AG04450 (cell line): ENCODE data around the gene NAA60. TPM values are rescaled to one million over a fixed set of nuclear protein-coding genes. Genes with fewer than 3 reads are reported as not detected.

Source experiments
- CTCF ChIA-PET: fragments of 300-600, 350-600 bp; formaldehyde crosslinking; extraction: SDS; loops from one replicate; lab custom pipeline; 2022; ENCODE audit warnings: antibody characterized with exemption, inconsistent platforms; lab: Charles Lee
- POLR2A ChIA-PET: fragments of 350-600 bp; formaldehyde crosslinking; extraction: SDS; loops from one replicate; lab custom pipeline; 2021; ENCODE audit warnings: antibody characterized with exemption, inconsistent platforms; lab: Yijun Ruan, JAX
- DNase-seq: peaks from one replicate; pipeline ENCODE4 v3.0.0-alpha.2; 2011; ENCODE audit warnings: low read depth, low spot score
- H3K27ac ChIP-seq: one replicate; pipeline ENCODE4 v1.5.1; 2012; ENCODE audit warnings: low read depth, low read length, control low read depth
- H3K27me3 ChIP-seq: one replicate; pipeline ENCODE4 v1.6.0; 2012; ENCODE audit warnings: low read length; ENCODE audit not compliant: control insufficient read depth, insufficient read depth
- H3K4me3 ChIP-seq: 2 replicates; pipeline ENCODE4 v1.5.1; 2011; ENCODE audit warnings: mild to moderate bottlenecking, low read depth, low read length, control low read depth
- H3K9me3 ChIP-seq: 2 replicates; pipeline ENCODE4 v1.5.1; 2012; ENCODE audit warnings: low read length; ENCODE audit not compliant: control insufficient read depth, insufficient read depth
- CTCF ChIP-seq: IDR thresholded peaks from 2 replicates; pipeline ENCODE4 v1.5.1; 2011; ENCODE audit warnings: low read depth, low read length, control low read depth, inconsistent platforms
- polyA minus RNA-seq: library from RNA; depleted of rRNA, polyadenylated mRNA; stranded (reverse); fragments of >200 nt; gene quantifications from 2 replicates; pipeline ENCODE4 v1.2.3, GENCODE V29; 2011; rRNA and poly(A)+ RNA removed
- polyA plus RNA-seq: library from polyadenylated mRNA; depleted of rRNA; stranded (reverse); fragments of >200 nt; gene quantifications from 2 replicates; pipeline ENCODE4 v1.2.3, GENCODE V29; 2011; rRNA removed

The NAA60 gene
- polyA plus RNA-seq (23.1 and 28.8 TPM in 2 replicates), polyA minus RNA-seq (15.8 and 16.3 TPM in 2 replicates)

GRCh38 chr16:3443108-3444031 is at the start of gene NAA60, which contains the start of gene ZNF597:
Gene NAA60 (plus strand): TSS chr16:3443680. CDS start chr16:3476228, 32,548 bp downstream.
Gene ZNF597 (minus strand): TSS chr16:3443504. CDS start chr16:3443153, 351 bp downstream.
- POLR2A ChIA-PET: interaction anchor here (0.5 to 2.2 kb wide), 8 partner anchors 15 to 307 kb away, joined by 3 to 20 read pairs (median 5); partner anchors contain the start of genes ZNF174, ZNF263 and ZSCAN32
- CTCF ChIA-PET: no interaction called here

GRCh38 chr16:3400446-3400778 is 43.1 kb upstream of the NAA60 start:
- Histone ChIP-seq H3K27ac (peak overlapping the region; percentile 57), H3K27me3 (no peaks in the 10 kb centered on the region), H3K4me3 (peak overlapping the region; percentile 95), H3K9me3 (peaks cover 50% of the 10 kb centered on the region)
- CTCF ChIA-PET: no interaction called here
- no peak for TF ChIP-seq CTCF
- DNase-seq: no peak
- POLR2A ChIA-PET: interaction anchor here (0.5 to 2.7 kb wide), 5 partner anchors 35 to 99 kb away, joined by 3 to 8 read pairs (median 8); partner anchors contain the start of genes NAA60, OR2C1 and ZNF597

More at GRCh38 chr16:3443108-3444031, at the start of gene NAA60, which contains the start of gene ZNF597:
- DNase-seq: peak; percentile 74
- peak within 1 kb of the TSS; percentile 80 for H3K27ac ChIP-seq
- peak within 1 kb of the TSS; percentile 78 for H3K4me3 ChIP-seq
- no peaks in the 10 kb centered on the region for H3K27me3 ChIP-seq
- peaks cover 11% of the 10 kb centered on the region; the same call in 1 of the 2 replicates for H3K9me3 ChIP-seq
- TF ChIP-seq CTCF: no peak

- POLR2A ChIA-PET: interaction anchor here (0.5 to 2.7 kb wide), 9 partner anchors 8 to 721 kb away, joined by 3 to 8 read pairs (median 3); partner anchors contain the start of genes NAA60, OR2C1 and ZNF597
- H3K4me3 ChIP-seq: peak within 1 kb of the TSS; percentile 95
- peaks cover 52% of the 10 kb centered on the region for H3K9me3 ChIP-seq
- peak within 1 kb of the TSS; percentile 61 for H3K27ac ChIP-seq
- CTCF ChIA-PET: no interaction called here
- no peak for TF ChIP-seq CTCF
- DNase-seq: peak; percentile 99
- no peaks in the 10 kb centered on the region for H3K27me3 ChIP-seq
Measured at GRCh38 chr16:3400779-3401688, 42.4 kb upstream of the NAA60 start, which contains the start of the genes ZNF174 and ZSCAN32. Gene ZNF174 (plus strand): TSS chr16:3401215. CDS start chr16:3402005, 790 bp downstream. Gene ZSCAN32 (minus strand): TSS chr16:3401004. CDS start chr16:3397557, 3,447 bp downstream.

- Histone ChIP-seq H3K27ac (peak overlapping the region; percentile 61), H3K27me3 (no peaks in the 10 kb centered on the region), H3K9me3 (peaks cover 52% of the 10 kb centered on the region), H3K4me3 (peak overlapping the region; percentile 88)
- CTCF ChIA-PET: interaction anchor here (1.1 kb wide), 1 partner anchor 9 kb away, joined by 3 read pairs; no protein-coding TSS in a partner anchor
- POLR2A ChIA-PET: interaction anchor here (0.6 to 2.7 kb wide), 4 partner anchors 39 to 56 kb away, joined by 3 to 8 read pairs (median 4); partner anchors contain the start of genes NAA60 and ZNF597
- DNase-seq: no peak
- no peak for TF ChIP-seq CTCF
Measured at GRCh38 chr16:3401719-3402397, 41.6 kb upstream of the NAA60 start.
